ENCODE data around the gene SCUBE3. TPM values are rescaled to one million over a fixed set of nuclear protein-coding genes. Genes with fewer than 3 reads are reported as not detected.
A peak's percentile ranks its signal among the peaks of the same experiment; 100 is the strongest.

SCUBE3 gene
- total and polyA plus RNA-seq, 2 experiments from 2014 or later, result 24.0 to 31.5 TPM

DNA sequence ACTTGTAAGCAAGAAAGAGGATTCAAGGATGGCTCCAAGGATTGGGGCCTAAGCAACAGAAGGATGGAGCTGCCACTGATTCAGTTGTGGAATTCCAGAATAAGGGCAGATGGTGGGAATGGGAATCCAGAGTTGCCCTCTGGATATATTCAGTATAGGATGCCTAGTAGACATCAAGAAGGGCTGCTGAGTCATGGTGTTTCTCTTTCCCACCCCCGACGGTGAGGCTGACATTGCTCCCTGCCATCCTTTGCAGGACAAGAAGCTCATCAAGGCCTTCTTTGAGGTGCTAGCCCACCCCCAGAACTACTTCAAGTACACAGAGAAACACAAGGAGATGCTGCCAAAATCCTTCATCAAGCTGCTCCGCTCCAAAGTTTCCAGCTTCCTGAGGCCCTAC is 34.5 kb downstream of the SCUBE3 start:
- H2AFZ ChIP-seq, result no peak overlapping the region
- peak; percentile 34 for DNase-seq
- in situ Hi-C loops (cut with MboI), result loop anchor here (10.0 kb wide), 1 partner anchor 263 kb away; no protein-coding TSS in a partner anchor

DNA sequence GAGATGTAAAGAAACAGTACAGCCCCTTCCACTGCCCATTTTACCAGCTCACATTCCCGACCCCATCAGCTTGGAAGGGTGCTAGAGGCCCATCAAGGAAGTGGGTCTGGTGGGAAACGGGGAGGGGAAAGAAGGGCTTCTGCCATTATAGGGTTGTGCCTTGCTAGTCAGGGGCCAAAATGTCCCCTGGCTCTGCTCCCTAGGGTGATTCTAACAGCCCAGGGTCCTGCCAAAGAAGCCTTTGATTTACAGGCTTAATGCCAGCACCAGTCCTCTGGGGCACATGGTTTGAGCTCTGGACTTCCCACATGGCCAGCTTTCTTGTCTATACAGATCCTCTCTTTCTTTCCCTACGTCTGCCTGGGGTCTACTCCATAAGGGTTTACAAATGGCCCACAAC is 35.2 kb downstream of the SCUBE3 start:
- Histone ChIP-seq H4K20me1 (ENCODE audit: insufficient read depth) (no peaks in the 10 kb centered on the region), H3K4me2 (ENCODE audit: unreplicated experiment) (no peak overlapping the region), H3K27ac (no peak overlapping the region), H3K4me3 (no peak overlapping the region), H3K27me3 (replicated peaks; ENCODE audit: insufficient read depth) (no peaks in the 10 kb centered on the region), H3K79me2 (ENCODE audit: insufficient read depth) (peaks cover 50% of the 10 kb centered on the region), H3K9me3 (ENCODE audit: low read depth) (no peaks in the 10 kb centered on the region), H3F3A (ENCODE audit: insufficient read depth) (peaks cover 17% of the 10 kb centered on the region; the same call in 1 of the 2 replicates), H3K9me2 (ENCODE audit: insufficient read depth) (no peaks in the 10 kb centered on the region), H3K36me3 (ENCODE audit: low read depth) (no peaks in the 10 kb centered on the region; the same call in 1 of the 2 replicates), H3K4me1 (ENCODE audit: insufficient read depth) (0 out of 2 replicates have a peak, but pooled peaks cover 7% of the 10 kb centered on the region), H2AFZ (no peak overlapping the region), H3K9ac (no peak overlapping the region)
- DNase-seq, result no peak
- in situ Hi-C loops (cut with MboI), result loop anchor here (10.0 kb wide), 1 partner anchor 264 kb away; no protein-coding TSS in a partner anchor
- no peak for TF ChIP-seq EZH2phosphoT487 (IDR thresholded peaks at IDR 0.05; ENCODE audit: insufficient read depth, low read depth)
- TF ChIP-seq EZH2 (IDR thresholded peaks at IDR 0.05; ENCODE audit: insufficient read depth, poor library complexity, severe bottlenecking), result no peak
- 52 to 62% methylated on average over 3 of the region's 3 CpGs for whole genome bisulfite sequencing, 2 experiments (ENCODE audit: low coverage in 1 of 2, low lambda C conversion rate in 2 of 2, missing lambda C conversion rate in 2 of 2)

More for the DNA sequence above, 34.5 kb downstream of the SCUBE3 start:
- Histone ChIP-seq H3K4me3 (no peak overlapping the region), H3K4me1 (ENCODE audit: insufficient read depth) (0 out of 2 replicates have a peak, but pooled peaks cover 7% of the 10 kb centered on the region), H3K36me3 (ENCODE audit: low read depth) (no peaks in the 10 kb centered on the region; the same call in 1 of the 2 replicates), H3K9me3 (ENCODE audit: low read depth) (no peaks in the 10 kb centered on the region), H3K4me2 (ENCODE audit: unreplicated experiment) (no peak overlapping the region), H3K9ac (no peak overlapping the region), H4K20me1 (ENCODE audit: insufficient read depth) (no peaks in the 10 kb centered on the region), H3K9me2 (ENCODE audit: insufficient read depth) (no peaks in the 10 kb centered on the region), H3K79me2 (ENCODE audit: insufficient read depth) (peaks cover 43% of the 10 kb centered on the region), H3K27ac (no peak overlapping the region), H3F3A (ENCODE audit: insufficient read depth) (peaks cover 13% of the 10 kb centered on the region; the same call in 1 of the 2 replicates), H3K27me3 (replicated peaks; ENCODE audit: insufficient read depth) (no peaks in the 10 kb centered on the region)
- TF ChIP-seq EZH2 (IDR thresholded peaks at IDR 0.05; ENCODE audit: insufficient read depth, poor library complexity, severe bottlenecking) (no peak), EZH2phosphoT487 (IDR thresholded peaks at IDR 0.05; ENCODE audit: insufficient read depth, low read depth) (no peak)
- WGBS, 2 experiments (ENCODE audit: low coverage in 1 of 2, low lambda C conversion rate in 2 of 2, missing lambda C conversion rate in 2 of 2), result 63 to 64% methylated on average over 3 of the region's 3 CpGs

DNA sequence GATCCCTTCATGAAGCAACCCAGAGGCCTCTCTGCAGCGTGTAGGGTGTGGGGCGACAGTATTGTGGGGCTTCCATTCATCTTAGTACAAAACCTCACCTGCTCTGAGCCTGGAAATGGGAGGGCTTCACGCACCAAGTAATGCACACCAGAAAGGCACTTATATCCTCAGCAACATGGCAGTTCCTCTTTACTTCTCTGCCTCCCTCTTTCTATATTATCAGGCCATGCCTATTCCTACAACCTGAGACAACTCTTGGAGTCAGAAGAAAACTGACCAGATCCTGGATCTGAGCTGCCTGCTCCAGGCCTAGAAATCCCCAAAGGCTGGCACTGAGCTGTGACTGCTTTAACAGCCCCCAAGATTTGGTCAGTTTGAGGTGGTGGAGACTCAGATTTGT is 38.2 kb downstream of the SCUBE3 start:
- Histone ChIP-seq H2AFZ (no peak overlapping the region), H3K9ac (no peak overlapping the region), H3K4me2 (ENCODE audit: unreplicated experiment) (no peak overlapping the region), H3K4me3 (no peak overlapping the region), H3K27ac (no peak overlapping the region), H3K9me3 (ENCODE audit: low read depth) (no peaks in the 10 kb centered on the region), H3K9me2 (ENCODE audit: insufficient read depth) (no peaks in the 10 kb centered on the region), H4K20me1 (ENCODE audit: insufficient read depth) (no peaks in the 10 kb centered on the region), H3K27me3 (replicated peaks; ENCODE audit: insufficient read depth) (no peaks in the 10 kb centered on the region), H3F3A (ENCODE audit: insufficient read depth) (peaks cover 13% of the 10 kb centered on the region; the same call in 1 of the 2 replicates), H3K4me1 (ENCODE audit: insufficient read depth) (0 out of 2 replicates have a peak, but pooled peaks cover 7% of the 10 kb centered on the region), H3K79me2 (ENCODE audit: insufficient read depth) (peaks cover 76% of the 10 kb centered on the region), H3K36me3 (ENCODE audit: low read depth) (no peaks in the 10 kb centered on the region; the same call in 1 of the 2 replicates)
- in situ Hi-C loops (cut with MboI), result no loop called here
- 98% methylated on average over 3 of the region's 3 CpGs for WGBS, 2 experiments (ENCODE audit: low coverage in 1 of 2, low lambda C conversion rate in 2 of 2, missing lambda C conversion rate in 2 of 2)
- TF ChIP-seq EZH2phosphoT487 (IDR thresholded peaks at IDR 0.05; ENCODE audit: insufficient read depth, low read depth) (no peak), EZH2 (IDR thresholded peaks at IDR 0.05; ENCODE audit: insufficient read depth, poor library complexity, severe bottlenecking) (no peak)
- DNase-seq, result no peak

DNA sequence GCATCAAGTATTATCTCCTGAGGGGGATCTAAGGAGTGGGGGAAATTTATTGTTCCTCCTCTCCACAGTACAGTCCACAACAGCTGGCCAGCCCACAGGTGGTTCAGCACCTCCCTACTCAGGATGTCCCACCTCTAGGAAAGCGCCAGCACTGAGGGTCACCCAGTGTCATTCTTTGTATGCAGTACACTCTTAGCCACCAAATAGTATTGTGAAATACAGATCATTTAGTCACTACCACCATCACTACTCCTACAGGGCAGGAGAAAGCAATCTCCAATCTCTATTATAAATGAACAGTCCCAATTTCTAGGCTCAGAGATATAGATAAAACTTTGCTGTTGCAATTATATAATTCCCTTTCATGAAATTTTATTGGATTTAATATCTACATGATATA is 39.5 kb downstream of the SCUBE3 start:
- Histone ChIP-seq H3K27me3 (replicated peaks; ENCODE audit: insufficient read depth) (no peaks in the 10 kb centered on the region), H4K20me1 (ENCODE audit: insufficient read depth) (no peaks in the 10 kb centered on the region), H3K9ac (no peak overlapping the region), H3K4me3 (no peak overlapping the region), H3F3A (ENCODE audit: insufficient read depth) (peaks cover 13% of the 10 kb centered on the region; the same call in 1 of the 2 replicates), H3K9me3 (ENCODE audit: low read depth) (no peaks in the 10 kb centered on the region), H3K4me2 (ENCODE audit: unreplicated experiment) (no peak overlapping the region), H2AFZ (no peak overlapping the region), H3K79me2 (ENCODE audit: insufficient read depth) (peaks cover 82% of the 10 kb centered on the region), H3K9me2 (ENCODE audit: insufficient read depth) (no peaks in the 10 kb centered on the region), H3K4me1 (ENCODE audit: insufficient read depth) (peaks cover 9% of the 10 kb centered on the region; the same call in 1 of the 2 replicates), H3K27ac (no peak overlapping the region), H3K36me3 (ENCODE audit: low read depth) (no peaks in the 10 kb centered on the region; the same call in 1 of the 2 replicates)
- in situ Hi-C loops (cut with MboI), result no loop called here
- TF ChIP-seq EZH2phosphoT487 (IDR thresholded peaks at IDR 0.05; ENCODE audit: insufficient read depth, low read depth) (no peak), EZH2 (IDR thresholded peaks at IDR 0.05; ENCODE audit: insufficient read depth, poor library complexity, severe bottlenecking) (no peak)
- DNase-seq, result peak; percentile 12
- 100% methylated on average over 1 of the region's 1 CpG for WGBS, 2 experiments (ENCODE audit: low coverage in 1 of 2, low lambda C conversion rate in 2 of 2, missing lambda C conversion rate in 2 of 2)

Measured in GM23248 (cell line).